GF-D8 (cell line): ENCODE measurements around the gene R3HDM2.
A peak's percentile ranks its signal among the peaks of the same experiment; 100 is the strongest.

Source experiments
- DNase-seq: peaks from one replicate; lab custom pipeline; 2025; lab: John Stamatoyannopoulos, UW

The R3HDM2 gene

DNA sequence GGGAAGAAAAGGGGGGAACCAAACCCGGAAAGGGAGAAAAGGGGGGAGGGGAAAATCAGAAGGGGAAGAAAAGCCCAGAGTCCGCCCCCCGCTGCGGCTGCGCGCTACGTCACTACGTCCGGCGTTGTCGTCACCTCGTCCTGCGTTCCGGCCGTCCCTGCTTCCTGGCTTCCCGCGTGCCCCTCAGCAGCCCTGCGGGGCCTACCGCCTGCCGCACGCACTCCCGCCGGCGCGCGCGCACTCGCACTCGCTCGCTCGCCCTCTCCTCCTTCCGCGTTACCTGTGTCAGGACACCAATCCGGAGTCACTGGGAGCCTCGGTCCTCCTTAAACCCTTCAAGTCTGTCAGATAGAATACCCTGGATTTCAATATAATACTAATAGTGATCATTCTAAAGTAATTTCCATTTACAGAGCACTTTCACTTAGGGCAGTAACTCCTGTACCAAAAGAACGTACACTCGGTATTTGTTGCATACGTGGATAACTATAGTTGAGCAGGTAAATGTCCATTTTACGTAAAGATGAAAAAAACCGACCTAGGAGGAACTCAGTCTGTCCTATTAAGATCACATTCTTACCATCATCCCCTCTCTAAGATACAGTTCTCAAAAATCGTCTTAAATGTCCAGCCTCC is at the start of gene R3HDM2:
TSS of gene R3HDM2 (minus strand) at position 113 of the 636 bp plus-strand sequence. CDS start 120,615 bp downstream, outside the sequence.
- DNase-seq: peak; percentile 94

DNA sequence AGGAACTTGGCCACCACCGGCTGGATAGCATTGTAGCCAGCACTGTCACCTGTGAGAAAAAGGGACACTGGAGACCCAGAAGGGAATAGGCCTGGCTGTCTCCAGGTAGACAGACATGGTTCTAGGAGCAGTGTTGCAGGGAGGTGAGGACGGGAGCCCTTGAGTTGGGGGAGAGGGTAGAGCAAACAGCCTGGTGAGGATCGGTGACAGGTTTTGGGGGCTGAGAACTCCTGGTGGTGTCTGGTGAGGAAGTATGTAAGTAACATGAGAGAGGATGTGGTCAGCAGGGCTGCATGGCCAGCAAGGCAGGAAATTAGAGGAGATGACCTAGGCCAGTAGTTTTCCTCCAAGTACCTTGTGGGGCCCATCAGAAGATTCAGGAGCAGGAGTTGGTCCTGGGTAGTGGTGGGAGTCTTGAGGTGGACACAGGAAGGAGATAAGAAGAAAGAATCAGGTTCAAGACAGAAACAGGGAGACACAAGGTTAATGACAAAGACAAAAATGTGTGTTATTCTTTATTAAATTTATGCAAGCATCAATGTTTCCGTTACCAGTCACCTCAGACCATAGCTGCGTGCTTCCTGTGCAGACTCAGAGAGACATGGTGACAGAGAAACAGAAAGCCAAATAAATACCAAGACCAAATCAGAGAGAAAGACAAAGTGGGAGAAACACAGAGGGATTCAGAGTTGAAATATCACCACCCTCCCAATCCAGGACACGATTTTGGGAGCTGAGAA is 48.7 kb upstream of the R3HDM2 start, which contains the start of gene ARHGAP9:
TSS of gene ARHGAP9 (minus strand) at position 491 of the 740 bp plus-strand sequence. CDS start at position 31, 460 bp downstream.
- DNase-seq: no peak

DNA sequence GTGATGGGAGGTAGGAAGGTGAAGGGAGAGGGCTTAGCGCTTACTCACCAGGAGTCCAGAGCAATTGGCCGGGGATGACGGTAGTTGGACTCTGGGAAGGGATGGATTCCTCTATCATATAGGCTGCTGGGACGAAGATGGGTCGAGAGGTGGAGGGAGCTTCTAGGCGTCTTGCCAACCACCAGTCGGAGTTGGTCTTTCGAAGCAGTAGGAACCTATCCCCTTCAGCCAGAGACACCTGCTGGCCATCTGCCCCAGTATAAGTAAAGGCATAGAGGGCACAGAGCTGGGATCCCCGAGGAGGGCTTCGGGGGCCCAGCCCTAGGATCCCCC is 48.2 kb upstream of the R3HDM2 start:
- DNase-seq: no peak

DNA sequence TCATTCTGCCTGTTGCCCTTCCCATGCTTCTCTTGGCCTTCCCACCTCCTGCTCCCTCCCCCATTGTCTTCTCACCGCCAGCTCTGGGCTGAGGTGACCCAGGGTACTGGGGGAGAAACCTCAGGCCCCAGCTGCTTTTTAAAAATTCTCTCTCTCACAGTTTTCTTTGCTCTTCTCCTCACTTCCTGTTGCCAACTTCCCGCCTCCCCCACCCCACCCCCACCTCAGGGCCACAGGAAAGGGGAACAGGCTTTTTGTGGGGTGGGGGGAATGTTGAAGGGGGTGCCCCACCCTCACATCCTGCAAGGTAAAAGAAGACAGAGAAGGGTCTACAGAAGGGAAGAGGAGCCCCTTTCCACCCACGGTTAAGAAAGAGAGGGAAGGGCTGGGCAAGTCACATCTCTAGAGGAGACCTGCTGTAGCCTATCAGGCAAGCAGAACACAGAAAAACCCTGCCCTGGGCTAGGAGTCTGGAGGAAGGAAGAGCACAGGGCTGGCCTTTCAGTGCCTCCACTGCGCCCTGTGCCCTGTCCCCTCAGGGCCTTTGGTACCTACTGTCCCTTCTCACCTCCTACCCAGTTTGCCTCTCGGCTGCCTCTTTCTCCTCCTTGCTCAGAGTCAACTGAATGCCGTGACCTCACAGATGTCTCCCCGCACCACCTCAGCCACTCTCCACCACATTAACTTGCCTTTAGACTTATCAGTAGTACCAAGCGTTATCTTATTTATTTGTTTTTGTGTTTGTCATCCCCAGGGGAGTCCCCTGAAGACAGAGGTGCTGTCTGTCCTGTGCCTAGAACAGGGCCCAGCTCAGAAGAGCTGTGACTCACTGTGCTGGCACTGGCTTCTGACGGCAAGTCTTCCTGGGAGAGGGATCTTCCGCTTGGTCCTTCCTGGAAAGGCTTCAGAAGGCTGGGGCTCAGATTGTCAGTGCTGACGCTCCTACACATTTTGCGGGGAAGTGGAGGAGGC is 47.2 kb upstream of the R3HDM2 start:
- peak; percentile 64 for DNase-seq

DNA sequence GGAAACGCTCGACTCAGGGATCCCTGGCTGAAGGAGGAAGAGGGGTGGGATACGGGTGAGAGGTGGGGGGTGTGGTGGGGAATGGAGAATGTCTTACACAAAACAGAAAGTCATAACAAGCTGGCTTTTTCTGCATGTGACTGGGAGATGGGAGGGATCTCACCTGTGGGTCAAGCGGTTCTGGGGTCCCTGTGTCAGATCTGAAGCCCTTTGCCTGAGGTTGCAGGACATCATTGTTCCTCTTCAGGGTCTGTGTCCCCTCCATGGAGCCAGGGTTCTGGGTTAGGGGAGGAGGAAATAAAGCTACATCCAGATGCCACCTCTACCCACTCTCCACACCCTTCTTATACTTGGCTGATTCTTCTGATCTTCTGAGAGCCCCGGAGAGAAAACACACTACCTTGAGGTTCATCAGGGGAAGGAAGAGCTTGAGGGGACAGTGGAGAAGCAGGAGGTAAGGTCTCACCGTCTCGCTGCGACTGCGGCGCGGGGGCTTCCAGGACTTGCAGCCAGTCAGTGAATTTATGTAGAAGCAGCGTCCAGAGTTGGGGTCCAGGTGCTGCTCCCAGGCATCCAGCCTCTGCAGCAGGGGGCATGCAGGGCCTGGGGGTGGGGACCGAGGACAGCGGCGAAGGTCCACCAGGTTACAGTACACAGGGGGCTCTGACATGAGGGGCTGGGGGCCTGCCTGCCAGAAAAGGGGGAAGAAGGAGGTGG is 46.3 kb upstream of the R3HDM2 start:
- DNase-seq: no peak

DNA sequence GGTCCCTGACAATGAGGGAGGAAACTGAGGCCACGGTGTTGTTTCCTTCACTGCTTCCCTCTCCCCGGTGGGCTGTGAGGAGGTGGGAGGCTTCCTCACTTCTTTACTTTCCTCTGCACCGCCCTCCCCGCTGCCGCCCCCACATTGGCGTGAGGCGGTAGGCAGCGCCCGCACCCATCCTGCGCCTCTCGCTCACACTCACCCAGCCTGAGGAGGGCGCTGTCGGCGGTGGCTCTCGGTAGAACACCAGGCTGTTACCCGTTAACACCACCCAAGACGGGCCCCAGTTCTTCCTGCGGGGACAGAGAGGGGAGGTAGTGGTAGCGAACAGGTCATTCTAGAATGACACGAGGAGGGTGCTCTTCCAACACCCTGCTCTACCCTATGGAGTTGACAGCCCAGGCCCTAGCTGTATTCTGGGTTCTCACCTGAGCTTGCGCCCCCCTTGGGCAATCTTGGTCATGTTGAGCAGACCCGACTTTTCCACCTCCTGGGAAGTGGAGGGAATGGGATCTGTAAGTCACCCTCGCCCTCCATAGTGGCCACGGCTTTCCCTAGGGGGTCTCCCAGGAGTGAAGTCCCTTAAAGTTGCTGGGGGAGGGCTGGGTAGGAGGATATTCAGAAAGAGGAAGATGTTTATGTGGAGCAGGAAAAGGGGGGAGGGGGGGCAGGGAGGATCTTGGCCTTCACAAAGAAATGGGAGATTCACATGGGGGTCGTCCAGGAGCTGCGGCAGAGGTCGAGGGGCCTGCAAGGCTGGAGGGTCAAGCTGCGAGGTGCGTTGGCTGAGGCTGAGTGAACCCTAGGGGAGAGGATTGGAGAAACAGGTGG is 45.5 kb upstream of the R3HDM2 start:
- DNase-seq: no peak

DNA sequence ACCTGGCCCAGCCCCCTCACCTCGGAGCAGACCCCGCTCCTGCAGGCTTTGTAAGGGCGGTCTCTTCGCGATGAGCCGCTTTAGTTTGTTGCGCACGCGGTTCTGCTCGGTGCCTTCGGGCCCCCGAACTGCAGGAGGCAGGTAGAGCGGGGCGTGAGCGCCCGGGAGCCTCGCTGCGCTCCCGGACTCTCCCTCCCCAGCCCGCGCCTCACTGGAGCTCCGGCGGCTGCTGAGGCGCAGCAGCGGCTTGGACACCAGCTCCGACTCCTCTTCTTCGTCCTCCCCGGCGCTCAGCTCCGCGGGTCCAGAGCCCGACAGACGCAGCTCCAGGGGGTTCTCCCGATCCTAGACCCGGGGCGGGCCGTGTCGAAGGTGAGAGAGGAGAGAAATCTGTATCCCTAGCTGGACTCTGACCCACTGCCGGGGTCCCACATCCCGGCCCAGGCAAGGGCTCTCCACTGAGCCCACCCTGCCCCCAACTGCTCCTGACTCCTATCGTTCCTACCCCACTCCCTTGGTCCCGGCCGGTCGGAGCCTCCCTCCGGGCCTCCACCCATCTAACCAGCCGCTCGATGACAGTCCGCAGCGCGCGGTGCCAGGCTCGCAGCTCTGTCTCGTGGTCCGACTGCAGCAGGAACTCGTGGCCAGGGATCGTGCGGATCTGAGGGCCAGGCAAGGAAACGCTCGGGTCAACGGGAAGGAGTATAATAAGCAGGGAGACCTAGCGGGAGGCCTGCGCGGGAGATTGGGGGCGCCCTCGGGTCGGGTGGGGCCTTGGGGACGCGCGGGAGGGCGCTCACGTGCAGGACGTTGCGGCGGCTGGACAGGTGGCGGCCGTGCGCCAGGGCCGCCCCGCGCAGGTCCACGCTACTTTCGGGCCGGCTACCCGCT is 44.7 kb upstream of the R3HDM2 start:
- no peak for DNase-seq

DNA sequence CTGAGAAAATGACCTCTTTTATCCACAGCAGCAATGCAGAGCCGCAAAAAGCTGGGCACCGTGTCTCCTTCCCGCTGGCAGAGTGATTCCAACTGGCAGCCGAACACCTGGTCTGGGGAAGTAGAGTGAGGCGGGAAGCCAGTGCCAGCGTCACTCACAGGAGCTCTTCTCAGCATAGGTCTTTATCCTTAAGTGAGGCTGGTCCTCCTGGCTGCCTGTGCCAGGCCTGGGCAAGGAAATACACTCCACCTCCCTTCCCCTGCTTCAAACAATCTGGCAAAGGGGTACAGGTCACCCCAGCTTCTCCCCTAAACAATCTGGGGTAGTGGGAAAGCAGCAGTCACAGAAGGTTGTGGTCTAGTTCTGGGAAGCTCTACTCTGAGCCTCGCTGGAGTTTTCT is 44.0 kb upstream of the R3HDM2 start:
- DNase-seq: no peak

DNA sequence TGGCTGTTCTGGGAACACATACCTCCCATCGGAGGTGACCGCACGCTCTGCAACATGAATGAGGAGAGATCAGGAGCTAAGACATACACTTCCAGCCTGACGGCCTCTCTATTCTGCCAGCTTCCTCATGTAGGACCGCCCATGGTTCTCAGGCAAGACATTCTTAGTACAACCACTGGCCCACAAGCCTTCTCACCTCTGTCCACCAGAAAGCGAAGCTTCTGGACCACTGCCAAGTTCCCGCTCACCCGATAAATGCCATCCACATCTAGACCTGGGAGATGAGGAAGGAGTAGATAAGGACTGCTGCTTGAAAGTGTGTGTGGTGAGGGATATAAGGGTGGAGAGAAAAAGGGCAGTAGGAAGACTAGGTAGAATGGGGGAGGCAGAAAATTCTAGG is 43.6 kb upstream of the R3HDM2 start:
- no peak for DNase-seq

DNA sequence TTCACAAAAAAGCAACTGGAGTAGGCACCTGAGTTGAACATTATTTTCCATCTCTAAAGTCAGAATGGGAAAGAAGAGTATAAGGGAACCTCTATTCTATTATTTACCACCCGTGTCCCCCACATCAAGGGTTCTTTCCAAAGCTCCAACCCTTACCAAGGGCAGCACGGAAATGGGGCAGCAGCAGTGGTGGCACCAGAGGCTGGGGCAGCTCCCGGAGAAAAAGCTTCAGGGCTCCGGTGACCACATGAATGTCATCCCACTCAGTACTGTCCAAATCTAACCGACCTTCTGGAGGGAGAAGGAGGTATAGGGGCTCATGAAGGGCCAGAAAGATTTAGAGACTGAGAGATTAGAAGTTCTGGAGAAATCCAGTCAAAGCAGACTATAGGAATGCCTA is 43.0 kb upstream of the R3HDM2 start:
- no peak for DNase-seq

DNA sequence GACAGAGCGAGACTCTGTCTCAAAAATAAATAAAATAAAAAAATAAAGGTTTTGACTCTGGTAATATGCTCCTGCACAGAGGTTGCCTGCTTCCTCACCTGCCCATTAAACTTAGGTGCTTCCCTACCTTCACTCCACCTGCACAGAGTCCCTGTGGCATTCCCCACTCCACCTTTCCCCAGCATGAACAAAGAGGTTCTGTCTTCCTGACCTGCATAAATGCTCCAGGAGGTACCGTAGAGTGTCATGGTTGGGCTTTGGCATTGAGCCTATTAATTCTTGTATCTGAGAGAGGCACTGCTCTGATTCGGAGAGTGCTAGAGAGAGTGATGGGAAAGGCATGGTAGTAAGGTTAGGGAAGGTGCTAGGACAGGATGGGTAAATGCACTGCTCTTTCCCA is 42.5 kb upstream of the R3HDM2 start:
- no peak for DNase-seq

DNA sequence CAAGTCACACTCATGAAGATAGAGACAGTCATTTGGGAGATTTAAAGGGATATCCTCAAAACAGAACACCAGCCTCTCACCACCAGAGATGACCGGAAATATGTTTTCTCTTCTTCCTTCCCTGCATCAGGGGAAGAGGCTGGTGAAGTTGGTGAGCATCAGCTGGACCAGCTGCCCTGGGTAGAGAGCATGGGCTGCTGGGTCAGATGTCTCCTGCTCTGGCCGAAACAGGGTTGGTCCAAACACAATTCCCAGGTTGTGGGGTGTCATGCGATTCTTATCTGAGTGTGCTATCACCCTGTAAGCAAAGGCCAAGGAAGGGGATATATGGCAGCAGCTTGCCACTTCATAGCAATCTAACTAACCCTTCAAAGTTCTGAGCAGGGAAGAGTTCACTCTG is 41.5 kb upstream of the R3HDM2 start:
- DNase-seq: no peak

DNA sequence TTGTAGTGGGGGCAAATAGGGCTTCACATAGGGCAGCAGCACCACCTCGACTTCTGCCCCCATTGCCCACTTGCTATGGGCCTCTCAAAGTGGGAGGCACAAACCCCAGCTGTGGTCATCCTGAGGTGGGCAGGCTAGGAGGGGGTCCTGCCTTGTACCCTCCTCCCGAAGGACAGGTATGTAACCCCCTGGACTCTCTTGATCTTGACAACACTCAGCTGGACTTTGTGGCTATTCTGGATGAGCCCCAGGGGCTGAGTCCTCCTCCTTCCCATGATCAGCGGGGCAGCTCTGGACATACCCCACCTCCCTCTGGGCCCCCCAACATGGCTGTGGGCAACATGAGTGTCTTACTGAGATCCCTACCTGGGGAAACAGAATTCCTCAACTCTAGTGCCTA is 40.8 kb upstream of the R3HDM2 start:
- DNase-seq: no peak

DNA sequence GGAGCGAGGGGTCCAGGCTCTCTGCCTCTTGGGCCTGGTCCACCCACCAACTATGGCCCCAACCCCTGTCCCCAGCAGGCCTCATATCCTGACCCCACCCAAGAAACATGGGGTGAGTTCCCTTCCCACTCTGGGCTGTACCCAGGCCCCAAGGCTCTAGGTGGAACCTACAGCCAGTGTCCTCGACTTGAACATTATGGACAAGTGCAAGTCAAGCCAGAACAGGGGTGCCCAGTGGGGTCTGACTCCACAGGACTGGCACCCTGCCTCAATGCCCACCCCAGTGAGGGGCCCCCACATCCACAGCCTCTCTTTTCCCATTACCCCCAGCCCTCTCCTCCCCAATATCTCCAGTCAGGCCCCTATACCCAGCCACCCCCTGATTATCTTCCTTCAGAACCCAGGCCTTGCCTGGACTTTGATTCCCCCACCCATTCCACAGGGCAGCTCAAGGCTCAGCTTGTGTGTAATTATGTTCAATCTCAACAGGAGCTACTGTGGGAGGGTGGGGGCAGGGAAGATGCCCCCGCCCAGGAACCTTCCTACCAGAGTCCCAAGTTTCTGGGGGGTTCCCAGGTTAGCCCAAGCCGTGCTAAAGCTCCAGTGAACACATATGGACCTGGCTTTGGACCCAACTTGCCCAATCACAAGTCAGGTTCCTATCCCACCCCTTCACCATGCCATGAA is 40.3 kb upstream of the R3HDM2 start:
- DNase-seq: no peak

DNA sequence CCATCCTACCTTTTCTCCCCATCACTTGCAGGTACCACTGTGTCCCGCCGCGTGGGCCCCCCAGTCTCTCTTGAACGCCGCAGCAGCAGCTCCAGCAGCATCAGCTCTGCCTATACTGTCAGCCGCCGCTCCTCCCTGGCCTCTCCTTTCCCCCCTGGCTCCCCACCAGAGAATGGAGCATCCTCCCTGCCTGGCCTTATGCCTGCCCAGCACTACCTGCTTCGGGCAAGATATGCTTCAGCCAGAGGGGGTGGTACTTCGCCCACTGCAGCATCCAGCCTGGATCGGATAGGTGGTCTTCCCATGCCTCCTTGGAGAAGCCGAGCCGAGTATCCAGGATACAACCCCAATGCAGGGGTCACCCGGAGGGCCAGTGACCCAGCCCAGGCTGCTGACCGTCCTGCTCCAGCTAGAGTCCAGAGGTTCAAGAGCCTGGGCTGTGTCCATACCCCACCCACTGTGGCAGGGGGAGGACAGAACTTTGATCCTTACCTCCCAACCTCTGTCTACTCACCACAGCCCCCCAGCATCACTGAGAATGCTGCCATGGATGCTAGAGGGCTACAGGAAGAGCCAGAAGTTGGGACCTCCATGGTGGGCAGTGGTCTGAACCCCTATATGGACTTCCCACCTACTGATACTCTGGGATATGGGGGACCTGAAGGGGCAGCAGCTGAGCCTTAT is 39.6 kb upstream of the R3HDM2 start:
- no peak for DNase-seq

DNA sequence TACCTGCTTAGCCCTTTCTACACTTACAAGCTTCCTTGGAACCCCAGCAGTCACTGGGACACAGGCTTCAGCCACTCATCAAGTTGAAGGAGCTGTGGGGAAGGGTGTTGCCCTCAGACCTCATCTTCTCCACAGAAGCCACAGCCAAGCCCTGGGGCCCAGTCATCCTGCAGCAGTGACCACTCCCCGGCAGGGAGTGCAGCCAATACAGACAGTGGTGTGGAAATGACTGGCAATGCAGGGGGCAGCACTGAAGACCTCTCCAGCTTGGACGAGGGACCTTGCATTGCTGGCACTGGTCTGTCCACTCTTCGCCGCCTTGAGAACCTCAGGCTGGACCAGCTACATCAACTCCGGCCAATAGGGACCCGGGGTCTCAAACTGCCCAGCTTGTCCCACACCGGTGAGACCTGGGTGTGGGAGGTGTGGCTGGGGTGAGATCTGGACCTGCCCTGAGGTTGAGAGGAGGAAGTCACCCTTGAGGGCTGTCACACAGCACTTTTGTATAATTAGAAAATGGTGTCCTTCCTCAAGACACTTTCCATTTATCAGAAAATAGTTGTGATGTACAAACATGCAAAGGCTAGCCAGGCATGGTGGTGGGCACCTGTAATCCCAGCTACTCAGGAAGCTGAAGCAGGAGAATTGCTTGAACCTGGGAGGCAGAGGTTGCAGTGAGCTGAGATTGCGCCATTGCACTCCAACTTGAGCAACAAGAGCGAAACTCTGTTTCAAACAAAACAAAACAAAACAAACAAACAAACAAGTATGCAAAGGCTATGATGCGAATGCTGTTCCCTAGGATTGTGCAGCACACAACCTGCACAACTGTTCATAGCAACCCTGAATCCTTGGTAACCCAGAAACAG is 38.7 kb upstream of the R3HDM2 start:
- DNase-seq: no peak

DNA sequence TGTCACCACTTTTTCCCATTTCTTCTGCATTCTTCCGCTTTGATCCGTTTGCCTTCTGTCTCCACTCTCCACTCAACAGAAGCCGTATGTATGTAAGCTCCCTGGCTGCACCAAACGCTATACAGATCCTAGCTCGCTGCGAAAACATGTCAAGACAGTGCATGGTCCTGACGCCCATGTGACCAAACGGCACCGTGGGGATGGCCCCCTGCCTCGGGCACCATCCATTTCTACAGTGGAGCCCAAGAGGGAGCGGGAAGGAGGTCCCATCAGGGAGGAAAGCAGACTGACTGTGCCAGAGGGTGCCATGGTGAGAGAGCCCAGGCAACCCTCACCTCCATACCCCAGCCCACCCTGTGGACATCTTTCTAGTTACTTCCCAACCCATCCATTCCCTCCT is 37.1 kb upstream of the R3HDM2 start:
- no peak for DNase-seq
